ENCODE measurements around the gene CAPN2.
"Not testable (repeated sequence)": the region's sequence is repeated elsewhere in the genome, so short reads cannot be mapped to it uniquely, and the experiment has no call there.

The CAPN2 gene

DNA sequence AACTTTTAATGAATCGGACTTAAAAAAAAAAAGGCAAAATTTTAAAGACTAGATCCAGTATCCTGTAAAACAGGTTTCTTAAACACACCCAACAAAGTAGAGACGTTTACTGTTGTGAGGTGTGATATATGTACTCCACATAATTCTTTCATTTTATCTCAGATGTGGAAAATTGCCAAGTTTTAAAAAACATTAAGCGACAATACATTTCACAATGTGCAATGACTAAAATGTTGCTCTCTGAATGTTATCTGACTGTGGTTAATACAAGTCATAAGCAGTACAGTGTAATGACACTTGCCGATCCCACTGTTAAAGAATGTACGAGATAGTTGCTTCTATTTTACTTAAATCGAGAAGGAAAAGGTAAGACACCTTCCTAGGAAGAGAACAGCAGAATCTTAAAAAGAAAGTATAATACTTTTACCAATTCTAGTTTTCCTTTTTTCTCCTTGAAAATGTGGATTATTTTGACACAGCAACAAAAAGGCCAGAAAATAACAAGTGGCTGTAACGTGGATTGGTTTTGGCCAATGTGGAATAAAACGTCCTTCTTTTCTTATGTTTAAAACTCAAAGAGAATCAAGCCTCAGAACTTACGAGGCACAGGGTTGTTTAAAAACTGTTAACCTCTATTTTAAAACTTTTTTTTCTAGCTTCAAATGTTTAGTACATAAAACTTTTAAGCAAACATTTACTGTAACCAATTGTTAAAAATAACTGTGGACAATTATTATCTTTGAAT, 82.0 kb downstream of the CAPN2 start:
- no peak for DNase-seq

DNA sequence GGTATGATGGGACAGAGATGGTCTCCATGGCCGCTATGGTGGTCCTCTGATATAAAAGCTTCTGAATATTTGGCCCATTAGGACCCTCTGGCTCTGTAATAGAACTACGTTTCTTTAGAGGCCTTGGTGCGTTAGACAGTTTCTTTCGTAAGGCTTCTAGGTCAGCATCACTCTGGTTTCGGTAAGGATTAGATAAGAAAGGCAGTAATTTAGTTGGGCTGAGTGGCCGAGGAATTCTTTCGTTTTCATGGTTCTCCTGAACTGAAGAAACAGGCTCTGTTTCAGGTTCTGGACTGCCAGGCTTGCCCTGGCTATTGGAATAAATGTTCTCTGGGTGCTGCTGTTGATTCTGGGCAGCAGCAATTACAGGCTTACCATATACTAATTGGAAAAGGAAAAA, 83.9 kb downstream of the CAPN2 start:
- no peak for DNase-seq

DNA sequence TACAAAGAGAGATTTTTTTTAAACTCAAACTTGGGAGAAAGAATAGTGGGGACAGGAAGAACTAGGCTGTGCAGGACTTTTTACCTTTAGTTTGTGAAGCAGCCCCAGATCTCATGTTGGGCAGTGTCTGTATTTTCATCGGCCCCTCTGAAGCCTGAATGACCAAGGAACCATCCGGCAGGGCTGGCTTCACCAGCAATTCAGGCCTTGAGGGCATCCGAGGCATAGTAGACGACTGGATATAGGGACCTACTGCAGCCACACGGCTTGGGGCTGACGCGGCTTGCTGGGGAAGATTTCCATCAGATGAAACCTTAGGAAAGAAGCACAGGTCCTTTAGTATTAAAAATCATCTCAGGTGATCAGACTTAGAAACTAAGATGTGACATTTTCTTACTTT, 89.7 kb downstream of the CAPN2 start:
- DNase-seq: no peak

DNA sequence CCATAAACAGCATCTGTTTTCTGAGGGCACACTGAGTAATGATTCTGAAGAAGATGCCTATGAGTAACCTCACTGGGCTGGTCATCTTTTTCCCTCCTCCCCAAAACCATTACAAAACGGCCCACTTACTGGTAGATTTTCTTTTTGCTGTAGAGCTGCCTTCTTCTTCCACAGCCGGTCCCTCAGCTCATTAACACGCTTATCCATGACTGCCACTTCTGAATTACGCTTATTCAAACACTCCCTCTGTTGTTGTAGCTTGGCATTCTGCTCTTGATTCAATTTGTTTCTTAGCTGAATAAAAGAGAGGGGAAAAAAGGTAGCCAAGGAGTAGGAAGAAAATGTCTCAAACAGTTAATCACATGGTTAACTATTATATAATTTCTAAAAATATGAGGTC, 90.3 kb downstream of the CAPN2 start:
- no peak for DNase-seq

DNA sequence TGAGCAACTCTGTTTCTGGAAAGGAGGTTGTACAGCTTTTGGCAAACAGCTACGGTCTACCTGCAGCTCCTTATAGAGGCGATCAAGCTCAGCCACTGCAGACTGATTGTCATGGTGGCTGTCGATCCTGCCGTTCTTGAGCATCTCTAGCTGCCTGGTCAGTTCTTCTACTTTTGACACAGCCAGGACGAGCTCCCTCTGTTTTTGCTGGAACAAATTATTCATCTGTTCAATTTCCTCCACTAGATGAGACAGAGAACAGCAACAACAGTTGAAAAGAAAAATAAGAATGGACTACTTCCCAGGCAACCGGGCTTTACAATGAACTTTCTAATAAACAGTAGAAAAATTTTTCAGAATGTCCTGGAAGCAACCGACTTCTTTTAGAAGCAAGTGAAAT, 90.9 kb downstream of the CAPN2 start:
- no peak for DNase-seq

DNA sequence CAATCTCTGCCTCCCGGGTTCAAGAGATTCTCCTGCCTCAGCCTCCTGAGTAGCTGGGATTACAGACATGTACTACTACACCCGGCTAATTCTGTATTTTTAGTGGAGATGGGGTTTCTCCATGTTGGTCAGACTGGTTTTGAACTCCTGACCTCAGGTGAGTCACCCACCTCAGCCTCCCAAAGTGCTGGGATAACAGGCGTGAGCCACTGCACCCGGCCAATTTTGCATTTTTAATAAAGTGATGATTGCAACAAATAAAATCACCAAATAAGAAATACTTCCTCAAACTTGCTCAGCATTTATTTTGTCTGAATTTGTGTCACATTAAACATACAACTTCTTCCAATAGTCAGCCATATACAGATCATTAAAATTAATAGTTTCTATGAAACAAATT, 97.6 kb downstream of the CAPN2 start:
- not testable (repeated sequence) for DNase-seq

DNA sequence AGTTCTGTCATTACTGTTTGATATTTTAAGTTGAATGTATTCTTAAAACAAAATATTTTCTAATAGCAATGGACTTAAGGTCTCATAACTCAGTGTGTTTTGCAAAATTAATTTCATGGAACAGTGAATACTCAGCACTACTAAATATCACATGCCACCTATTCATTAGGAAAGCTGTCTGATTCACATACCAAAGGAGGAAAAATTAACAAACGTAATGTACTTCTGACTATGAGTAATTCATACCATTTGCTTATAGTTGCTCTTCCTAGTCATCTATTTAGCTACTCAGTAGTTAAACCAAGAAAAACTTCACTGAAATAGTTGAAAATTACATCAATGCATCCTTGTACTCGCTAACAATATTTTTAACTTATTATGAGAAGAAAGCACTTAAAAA, 98.2 kb downstream of the CAPN2 start:
- DNase-seq: no peak

DNA sequence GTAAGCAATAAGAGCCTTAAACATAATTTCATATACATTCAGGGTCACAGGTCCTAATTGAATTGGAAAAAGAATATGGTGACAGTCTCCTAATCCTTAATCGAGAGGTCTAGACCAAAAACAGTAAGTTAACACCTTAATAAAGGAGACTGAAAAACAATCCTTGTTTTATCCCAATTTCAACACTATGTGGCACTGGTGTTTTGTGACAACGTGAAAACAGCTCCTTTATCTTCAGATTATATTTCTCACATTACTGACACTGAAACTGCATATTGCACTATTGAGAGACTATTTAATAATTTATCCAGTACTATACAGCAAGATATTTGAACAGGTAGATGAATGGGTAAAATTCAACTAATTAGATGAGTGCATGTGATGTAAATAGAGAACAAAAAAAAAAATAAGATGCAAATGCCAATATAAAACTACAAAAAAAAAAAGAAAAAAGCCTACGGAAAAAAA, 99.3 kb downstream of the CAPN2 start:
- no peak for DNase-seq

DNA sequence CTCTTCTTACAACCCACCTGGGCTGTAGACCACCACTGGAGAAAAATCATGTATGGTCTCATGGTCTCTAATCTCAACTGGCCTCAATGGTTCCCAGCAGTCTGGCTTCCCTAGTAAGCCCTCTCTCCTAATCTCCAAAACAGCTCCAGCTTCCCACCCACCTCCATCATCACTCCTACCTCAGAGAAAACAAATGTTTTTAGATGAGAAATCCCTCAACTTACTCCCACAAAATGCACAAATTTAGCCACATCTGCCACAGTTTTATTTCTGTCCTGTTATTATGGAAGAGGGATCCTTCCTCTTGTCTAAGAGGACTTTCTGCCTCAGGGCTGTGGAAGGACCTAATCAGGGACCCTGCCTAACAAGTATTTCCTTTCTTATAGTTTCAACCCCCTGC, 101.3 kb downstream of the CAPN2 start:
- no peak for DNase-seq

DNA sequence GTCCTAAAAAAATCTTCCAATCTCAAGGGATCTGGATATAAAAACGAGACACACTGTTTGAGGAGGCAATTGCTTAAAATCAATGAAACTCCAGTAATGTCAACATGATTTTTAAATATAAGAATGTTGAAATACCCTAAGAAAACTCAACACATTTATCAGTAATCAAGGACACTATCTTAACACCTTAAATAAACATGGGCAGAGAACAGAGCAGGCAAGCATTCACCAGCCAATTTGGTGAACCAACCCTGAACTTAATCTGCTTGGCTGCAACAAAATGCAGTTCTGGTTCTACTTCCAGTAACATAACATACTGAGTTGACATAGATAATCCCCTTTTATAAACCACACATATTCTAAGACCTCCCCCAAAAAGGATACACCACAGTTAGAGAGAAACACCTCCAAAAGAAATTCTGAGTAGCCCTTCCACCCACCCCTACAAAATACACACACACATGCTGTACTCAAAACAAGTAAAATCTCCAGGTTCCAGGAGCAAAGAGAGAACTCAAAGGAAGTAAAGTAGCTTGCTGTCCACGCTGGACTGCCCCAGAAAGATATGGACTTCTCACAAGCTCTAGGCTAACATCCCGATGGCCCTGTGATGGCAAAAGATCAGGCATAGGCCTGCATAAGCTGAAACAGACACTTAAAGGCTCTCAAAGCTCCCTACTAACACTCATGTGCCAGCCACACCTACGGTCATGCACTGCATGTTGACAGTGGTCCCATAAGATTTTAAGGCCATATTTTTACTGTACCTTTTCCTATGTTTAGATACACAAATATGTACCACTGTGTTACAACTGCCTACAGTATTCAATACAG, 102.9 kb downstream of the CAPN2 start:
- DNase-seq: no peak

DNA sequence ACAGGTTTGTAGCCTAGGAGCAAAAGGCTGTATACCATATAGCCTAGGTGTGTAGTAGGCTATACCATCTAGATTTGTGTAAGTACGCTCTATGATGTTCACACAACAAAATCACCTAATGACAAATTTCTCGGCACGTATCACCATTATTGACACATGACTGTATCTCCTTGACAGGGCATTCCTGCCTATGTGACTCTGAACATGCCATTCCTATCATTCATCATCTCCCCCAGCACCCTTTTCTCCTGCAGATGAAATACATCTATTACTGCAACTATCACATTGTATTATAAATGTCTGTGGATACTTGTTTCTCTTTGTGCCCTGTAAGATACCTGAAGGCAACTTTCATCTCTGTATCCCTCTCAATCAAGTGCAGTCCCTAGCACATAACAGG, 103.5 kb downstream of the CAPN2 start:
- DNase-seq: no peak

DNA sequence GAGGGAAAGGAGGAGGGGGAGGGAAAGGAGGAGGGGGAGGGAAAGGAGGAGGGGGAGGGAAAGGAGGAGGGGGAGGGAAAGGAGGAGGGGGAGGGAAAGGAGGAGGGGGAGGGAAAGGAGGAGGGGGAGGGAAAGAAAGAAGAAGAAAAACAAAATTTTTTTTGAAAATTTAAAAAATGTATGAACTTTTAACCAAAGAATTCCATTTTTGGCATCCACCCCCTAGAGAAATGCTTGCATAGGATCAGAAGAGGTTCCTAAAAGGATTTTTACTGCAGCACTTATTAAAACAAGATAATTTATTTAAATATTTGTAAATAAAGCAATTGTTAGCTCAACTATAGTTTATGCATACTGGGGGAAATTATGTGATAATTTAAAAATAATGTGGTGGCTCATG, 104.9 kb downstream of the CAPN2 start:
- DNase-seq: not testable (repeated sequence)

DNA sequence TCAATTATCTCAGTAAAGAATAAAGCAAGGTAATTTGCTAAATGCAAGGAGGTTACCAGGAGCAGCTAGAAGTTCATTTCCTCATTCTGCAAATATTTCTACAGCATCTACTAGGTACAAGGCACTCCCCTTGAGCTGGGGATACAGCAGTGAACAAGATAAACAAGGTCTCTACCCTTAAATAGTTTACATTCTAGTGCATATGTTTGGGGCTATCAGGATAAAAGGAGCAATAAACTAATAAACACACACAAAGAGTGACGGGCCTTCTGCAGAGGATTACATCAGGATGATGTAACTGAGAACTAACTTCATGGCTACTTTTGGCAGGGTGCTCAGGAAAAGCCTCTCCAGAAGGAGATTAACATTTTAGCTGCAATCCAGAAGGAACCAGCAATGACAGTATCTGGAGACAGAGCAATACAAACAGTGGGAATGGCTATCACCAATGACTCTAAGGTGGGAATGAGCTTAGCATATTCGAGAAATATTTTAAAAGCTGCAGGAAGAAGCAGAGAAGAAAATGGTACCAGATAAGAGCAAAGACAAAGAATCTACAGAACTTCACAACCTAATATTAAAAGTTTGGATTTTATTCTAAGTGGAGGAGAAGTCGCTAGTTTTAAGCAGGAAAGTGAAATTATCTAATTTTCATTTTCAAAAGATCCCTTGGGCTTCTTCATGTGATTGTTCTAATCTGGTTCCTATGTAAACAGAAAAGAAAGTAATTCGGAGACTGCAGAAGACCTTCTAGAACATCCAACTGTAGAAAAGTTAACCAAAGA, 107.6 kb downstream of the CAPN2 start:
- DNase-seq: no peak

DNA sequence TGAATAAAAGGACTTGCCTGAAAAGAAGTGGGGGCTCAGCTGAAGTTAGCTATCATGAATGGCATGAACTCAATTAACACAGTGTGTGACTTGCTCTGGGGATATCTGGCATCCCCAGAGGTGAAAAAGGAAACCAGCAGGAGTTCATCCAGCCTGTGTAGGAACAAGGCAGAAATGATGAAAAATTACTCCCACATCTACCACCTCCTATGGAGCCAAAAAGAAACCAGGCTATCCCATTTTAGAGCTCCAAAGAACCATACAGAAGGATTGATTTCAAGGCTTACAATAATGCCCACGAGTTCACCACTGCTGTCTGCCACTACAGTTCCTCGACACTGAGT, 108.1 kb downstream of the CAPN2 start:
- no peak for DNase-seq

DNA sequence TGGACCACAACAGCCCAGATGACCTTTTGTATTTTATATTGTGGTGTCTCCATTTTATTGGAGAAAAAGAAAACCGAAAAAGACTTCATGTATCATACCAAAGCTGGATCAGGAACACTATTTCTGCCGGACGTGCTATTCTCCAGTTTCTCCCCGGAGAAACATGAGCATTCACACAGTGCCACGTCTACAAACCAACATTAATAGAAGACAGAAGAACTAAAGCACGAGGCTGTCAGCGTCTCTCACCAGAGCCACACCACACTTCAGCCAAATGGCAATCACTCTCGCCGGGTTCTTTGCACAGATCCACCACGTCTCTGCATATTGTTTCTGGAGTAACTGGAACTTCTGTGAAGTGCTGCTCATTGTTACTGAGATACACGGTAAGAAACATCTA, 108.6 kb downstream of the CAPN2 start:
- no peak for DNase-seq

DNA sequence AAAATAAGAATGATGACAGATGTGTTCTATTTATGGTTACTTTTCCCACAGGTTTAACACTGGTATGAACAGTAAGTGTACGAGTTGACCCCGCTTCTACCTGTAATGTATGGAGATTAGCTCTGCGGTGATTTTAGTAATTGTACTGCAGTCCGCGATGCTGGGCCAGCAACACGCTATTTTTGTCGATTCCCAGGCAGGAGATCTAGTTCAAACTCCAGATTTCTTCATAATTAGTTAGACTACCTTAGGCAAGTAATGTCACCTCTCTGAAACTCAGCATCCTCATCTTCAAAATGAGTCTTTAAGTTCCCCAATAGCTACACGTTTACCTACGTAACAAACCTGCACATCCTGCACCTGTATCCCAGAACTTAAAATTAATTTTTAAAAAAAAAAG, 111.9 kb downstream of the CAPN2 start:
- DNase-seq: no peak

DNA sequence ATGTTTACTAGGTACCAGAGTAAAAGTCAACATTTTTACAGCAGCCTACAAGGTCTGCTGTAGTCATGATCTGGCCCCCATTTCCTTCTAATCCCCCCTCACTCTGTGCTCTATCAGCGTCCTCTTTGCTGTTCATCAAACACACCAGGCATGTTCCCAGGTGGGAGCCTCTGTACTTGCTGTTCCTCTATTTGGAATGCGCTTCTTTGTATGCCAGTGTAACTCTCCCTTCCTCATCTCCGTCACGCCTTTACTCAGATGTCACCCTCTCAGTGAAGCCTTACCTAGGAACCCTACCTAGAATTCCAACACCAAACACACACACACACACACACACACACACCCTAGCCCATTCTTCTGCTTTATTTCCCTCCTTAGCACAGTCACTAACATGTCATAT, 112.4 kb downstream of the CAPN2 start:
- DNase-seq: no peak

All from activated CD4-positive, alpha-beta T cell treated with anti-CD3 and anti-CD28 coated beads, Interleukin-2, amount 50 U/mL, for 4 hours (primary cell).